IMR-90 (cell line): ENCODE results near the gene CCL23. TPM values are rescaled to one million over a fixed set of nuclear protein-coding genes. Genes with fewer than 3 reads are reported as not detected.

Source experiments
- ATAC-seq: fragments of 200-7000 bp; cut with Tn5 transposase; 2 replicates; pipeline ENCODE4 v1.9.1; 2020; ENCODE audit warnings: low read depth, mild to moderate bottlenecking, moderate library complexity
- BruUV-seq: library from RNA; stranded (reverse); fragments of 400-500 nt; replicated peaks from 2 replicates; lab custom pipeline; 2021; lab: Mats Ljungman, UMichigan
- CTCF ChIA-PET: fragments of 300-600 bp; formaldehyde crosslinking; extraction: SDS; loops from one replicate; lab custom pipeline; 2021; ENCODE audit warnings: antibody characterized with exemption; lab: Yijun Ruan, JAX
- POLR2A ChIA-PET: fragments of 300-600 bp; sonication (Branson Sonifier 250); formaldehyde crosslinking; loops from one replicate; lab custom pipeline; 2022; ENCODE audit warnings: antibody characterized with exemption; ENCODE audit not compliant: unreplicated experiment; lab: Charles Lee
- DNase-seq: peaks from one replicate; pipeline ENCODE4 v3.0.0; 2013
- H2AFZ ChIP-seq: replicated peaks from 2 replicates; pipeline ENCODE3; 2013; ENCODE audit warnings: low read length, mild to moderate bottlenecking; ENCODE audit not compliant: poor library complexity
- H2AK5ac ChIP-seq: 2 replicates; pipeline ENCODE4 v1.6.1; 2013; ENCODE audit warnings: low read depth, low read length, inconsistent platforms
- H2AK9ac ChIP-seq: replicated peaks from 2 replicates; pipeline ENCODE3; 2013; ENCODE audit warnings: mild to moderate bottlenecking, low read depth, low read length, moderate library complexity; ENCODE audit not compliant: poor library complexity
- H2BK120ac ChIP-seq: 2 replicates; pipeline ENCODE4 v1.6.1; 2013; ENCODE audit warnings: low read depth, low read length, inconsistent platforms
- H2BK15ac ChIP-seq: 3 replicates; pipeline ENCODE4 v1.6.1; 2013; ENCODE audit warnings: low read depth, low read length, inconsistent platforms
- H2BK20ac ChIP-seq: 2 replicates; pipeline ENCODE4 v1.6.1; 2013; ENCODE audit warnings: low read depth, mild to moderate bottlenecking, inconsistent platforms, low read length, moderate library complexity
- H2BK5ac ChIP-seq: 2 replicates; pipeline ENCODE4 v1.6.1; 2013; ENCODE audit warnings: mild to moderate bottlenecking, low read depth, low read length, inconsistent platforms; ENCODE audit not compliant: poor library complexity, severe bottlenecking
- H3K14ac ChIP-seq: replicated peaks from 2 replicates; pipeline ENCODE4 v1.6.1; 2013; ENCODE audit warnings: low read depth, low read length, inconsistent platforms
- H3K18ac ChIP-seq: 2 replicates; pipeline ENCODE4 v1.6.1; 2013; ENCODE audit warnings: low read depth, low read length, control low read depth
- H3K23ac ChIP-seq: 2 replicates; pipeline ENCODE4 v1.6.1; 2013; ENCODE audit warnings: low read depth, low read length, inconsistent platforms
- H3K27ac ChIP-seq: 2 replicates; pipeline ENCODE4 v1.5.1; 2013; ENCODE audit warnings: mild to moderate bottlenecking, control low read depth, low read length; ENCODE audit not compliant: insufficient read depth
- H3K27me3 ChIP-seq: 2 replicates; pipeline ENCODE4 v1.6.1; 2013; ENCODE audit warnings: low read length; ENCODE audit not compliant: control insufficient read depth, insufficient read depth
- H3K36me3 ChIP-seq: 2 replicates; pipeline ENCODE4 v1.6.1; 2013; ENCODE audit warnings: low read length, mixed read lengths; ENCODE audit not compliant: control insufficient read depth, insufficient read depth
- H3K4ac ChIP-seq: 2 replicates; pipeline ENCODE4 v1.6.1; 2013; ENCODE audit warnings: low read depth, low read length, inconsistent platforms
- H3K4me1 ChIP-seq: 2 replicates; pipeline ENCODE4 v1.6.1; 2013; ENCODE audit warnings: low read length, mixed read lengths; ENCODE audit not compliant: control insufficient read depth, insufficient read depth
- H3K4me2 ChIP-seq: 2 replicates; pipeline ENCODE4 v1.6.1; 2013; ENCODE audit warnings: low read depth, mild to moderate bottlenecking, control low read depth, low read length, moderate library complexity
- H3K4me3 ChIP-seq: 2 replicates; pipeline ENCODE4 v1.5.1; 2013; ENCODE audit warnings: low read depth, mild to moderate bottlenecking, control low read depth, low read length, moderate library complexity; ENCODE audit not compliant: insufficient read depth
- H3K56ac ChIP-seq: 2 replicates; pipeline ENCODE4 v1.6.1; 2013; ENCODE audit warnings: low read length, inconsistent platforms; ENCODE audit not compliant: insufficient read depth; ENCODE audit errors: extremely low read depth
- H3K79me1 ChIP-seq, 2 experiments: 2 replicates each; pipeline ENCODE4 v1.6.1; 2013; ENCODE audit warnings: low read length in 2 of 2, inconsistent platforms in 1 of 2, low read depth in 1 of 2
- H3K9ac ChIP-seq: 2 replicates; pipeline ENCODE4 v1.6.1; 2013; ENCODE audit warnings: low read depth, low read length, control low read depth
- H3K9me1 ChIP-seq: 2 replicates; pipeline ENCODE4 v1.6.1; 2013; ENCODE audit warnings: low read length, inconsistent platforms; ENCODE audit not compliant: insufficient read depth
- H3K9me3 ChIP-seq: 2 replicates; pipeline ENCODE4 v1.6.1; 2013; ENCODE audit warnings: low read length; ENCODE audit not compliant: control insufficient read depth, insufficient read depth
- H4K20me1 ChIP-seq: 2 replicates; pipeline ENCODE4 v1.6.1; 2013; ENCODE audit warnings: low read length, inconsistent platforms; ENCODE audit not compliant: insufficient read depth
- H4K5ac ChIP-seq: 2 replicates; pipeline ENCODE4 v1.6.1; 2013; ENCODE audit warnings: mild to moderate bottlenecking, low read depth, low read length, control low read depth
- H4K8ac ChIP-seq, 2 experiments: 2 replicates each; pipeline ENCODE4 v1.6.1; 2013; ENCODE audit warnings: low read depth in 2 of 2, low read length in 2 of 2, control low read depth in 1 of 2, inconsistent platforms in 1 of 2
- H4K91ac ChIP-seq: 2 replicates; pipeline ENCODE4 v1.6.1; 2013; ENCODE audit warnings: low read depth, low read length, inconsistent platforms; ENCODE audit not compliant: insufficient read depth
- BHLHE40 ChIP-seq: fragments of 150-350 bp; IDR thresholded peaks from 2 replicates; pipeline ENCODE4 v1.6.1; 2016; ENCODE audit warnings: mild to moderate bottlenecking, low read depth, low read length
- CEBPB ChIP-seq: IDR thresholded peaks from 2 replicates; pipeline ENCODE4 v1.6.1; 2012; ENCODE audit warnings: low read depth, low read length, improper control_type of control experiment
- CHD1 ChIP-seq: IDR thresholded peaks from 2 replicates; pipeline ENCODE4 v1.6.1; 2012; ENCODE audit warnings: low read depth, low read length, improper control_type of control experiment
- FOS ChIP-seq: fragments of 150-350 bp; IDR thresholded peaks from 2 replicates; pipeline ENCODE4 v1.6.1; 2016; ENCODE audit warnings: low read depth, low read length
- MAFK ChIP-seq: IDR thresholded peaks from 2 replicates; pipeline ENCODE4 v1.6.1; 2012; ENCODE audit warnings: low read depth, low read length, improper control_type of control experiment
- MAZ ChIP-seq: IDR thresholded peaks from 2 replicates; pipeline ENCODE4 v1.6.1; 2012; ENCODE audit warnings: low read depth, mild to moderate bottlenecking, low read length, improper control_type of control experiment, moderate library complexity, borderline replicate concordance
- MXI1 ChIP-seq: IDR thresholded peaks from 2 replicates; pipeline ENCODE4 v1.6.1; 2012; ENCODE audit warnings: low read depth, mild to moderate bottlenecking, low read length, moderate library complexity, borderline replicate concordance
- NFE2L2 ChIP-seq: fragments of 150-350 bp; IDR thresholded peaks from 2 replicates; pipeline ENCODE4 v1.6.1; 2016; ENCODE audit warnings: low read depth, mild to moderate bottlenecking, low read length
- POLR2A ChIP-seq: IDR thresholded peaks from 2 replicates; pipeline ENCODE4 v1.6.1; 2012; ENCODE audit warnings: mild to moderate bottlenecking, low read depth, low read length
- RAD21 ChIP-seq: IDR thresholded peaks from 2 replicates; pipeline ENCODE4 v1.6.1; 2012; ENCODE audit warnings: low read length, improper control_type of control experiment
- RCOR1 ChIP-seq: IDR thresholded peaks from 2 replicates; pipeline ENCODE4 v1.6.1; 2012; ENCODE audit warnings: mild to moderate bottlenecking, low read length, improper control_type of control experiment; ENCODE audit not compliant: insufficient replicate concordance
- RFX5 ChIP-seq: IDR thresholded peaks from 2 replicates; pipeline ENCODE4 v1.8.0; 2012; ENCODE audit warnings: low read depth, mild to moderate bottlenecking, low read length, moderate library complexity
- SMC3 ChIP-seq: fragments of 150-350 bp; IDR thresholded peaks from 2 replicates; pipeline ENCODE4 v1.6.1; 2016; ENCODE audit warnings: low read depth, mild to moderate bottlenecking, antibody characterized with exemption, low read length, moderate library complexity
- WGBS, 2 experiments: methylation state at CpG; one replicate each; pipeline versions ENCODE4 v1.1.5 to v1.1.7; 2013; ENCODE audit warnings: missing lambda C conversion rate in 2 of 2; ENCODE audit not compliant: insufficient read length in 1 of 2; ENCODE audit errors: extremely low coverage in 2 of 2; 5-methylcytosine and 5-hydroxymethylcytosine counted together
- dilution Hi-C: fragments of 300-500 bp; cut with HindIII; formaldehyde crosslinking; loops from one replicate; pipeline ENCODE4 v1.14.3; 2018; ENCODE audit warnings: low sequenced_read_pairs; ENCODE audit not compliant: unreplicated experiment
- in situ Hi-C: fragments of 300-500 bp; cut with MboI; formaldehyde crosslinking; loops from 3 replicates; pipeline ENCODE4 v1.14.3; 2019; ENCODE audit warnings: low sequenced_read_pairs, inconsistent platforms, mixed read lengths
- intact Hi-C: fragments of 100-400 bp; cut with micrococcal nuclease; formaldehyde crosslinking; loops from 2 replicates; pipeline ENCODE4 v1.10.0; 2022
- polyA plus RNA-seq, 3 experiments: library from polyadenylated mRNA; depleted of rRNA; stranded (reverse); fragments of >200 nt; gene quantifications; 2 replicates each; pipeline ENCODE4 v1.2.3, GENCODE V29; 2012; ENCODE audit warnings: low replicate concordance in 1 of 3
- total RNA-seq: library from RNA; depleted of rRNA; stranded (reverse); fragments of >200 nt; gene quantifications from 2 replicates; pipeline ENCODE4 v1.2.3, GENCODE V29; 2012
- TF ChIP-seq, protein P1 (sequence below): conservative IDR thresholded peaks from 2 replicates; pipeline ENCODE4 v1.5.1; 2012; ENCODE audit warnings: mild to moderate bottlenecking, low read depth, low read length, improper control_type of control experiment
- TF ChIP-seq, protein P2 (sequence below): fragments of 150-350 bp; IDR thresholded peaks from 2 replicates; pipeline ENCODE4 v1.6.1; 2017; ENCODE audit warnings: mild to moderate bottlenecking, antibody characterized with exemption, low read length, low read depth
- TF ChIP-seq, protein P3 (sequence below): fragments of 150-350 bp; IDR thresholded peaks from 2 replicates; pipeline ENCODE4 v1.6.1; 2016; ENCODE audit warnings: low read depth, mild to moderate bottlenecking, low read length, moderate library complexity, borderline replicate concordance

The CCL23 gene
- total and polyA plus RNA-seq, 2 of the 4 experiments (the other 2 are of a cell fraction), result not detected

DNA sequence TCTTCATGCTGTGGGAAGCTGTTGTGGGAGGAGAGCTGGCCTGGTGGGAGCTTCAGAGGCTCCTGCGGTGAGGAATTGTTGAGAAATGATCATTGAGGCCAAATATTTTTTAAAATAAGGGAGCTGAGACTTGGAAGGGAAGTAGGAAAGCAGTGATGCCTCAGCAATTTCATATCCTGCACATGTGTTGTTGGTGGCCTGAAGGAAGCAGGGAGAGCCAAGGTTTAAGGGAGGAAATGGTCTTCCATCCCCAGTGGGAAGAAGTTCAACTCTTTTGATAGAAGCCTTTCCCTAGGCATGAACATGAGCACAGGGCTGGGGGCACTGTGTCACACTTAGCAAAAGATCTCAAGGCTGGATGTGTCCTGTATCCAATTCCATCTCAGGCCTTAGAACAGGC, 31.1 kb downstream of the CCL23 start, which contains the start of gene CCL14:
TSS of gene CCL14 (minus strand) at position 87 of the 400 bp plus-strand sequence. CDS start at position 7, 80 bp downstream.
- 43% methylated on average over 1 of the region's 1 CpG; no CpG with 5 or more reads in 1 of the 2 experiments for WGBS, 2 experiments
- H3K56ac ChIP-seq, result no peak within 1 kb of the TSS
- in situ Hi-C loops, result no loop called here
- H2BK5ac ChIP-seq, result no peak within 1 kb of the TSS
- H4K8ac ChIP-seq, result no peak within 1 kb of the TSS
- BruUV-seq, result no TSS peak
- DNase-seq, result no peak
- ChIA-PET POLR2A (no interaction called here), CTCF (no interaction called here)
- no peak within 1 kb of the TSS for H2AFZ ChIP-seq
- no peak within 1 kb of the TSS for H3K4me3 ChIP-seq
- H3K79me1 ChIP-seq, result no peaks in the 10 kb centered on the region
- no peaks in the 10 kb centered on the region for H3K9me1 ChIP-seq
- no peaks in the 10 kb centered on the region; the same call in 1 of the 2 replicates for H3K27me3 ChIP-seq
- no peak within 1 kb of the TSS for H3K27ac ChIP-seq
- H3K23ac ChIP-seq, result no peak within 1 kb of the TSS
- no peak within 1 kb of the TSS for H2AK9ac ChIP-seq
- H3K4me1 ChIP-seq, result no peaks in the 10 kb centered on the region
- no peak within 1 kb of the TSS for H2BK15ac ChIP-seq
- H3K18ac ChIP-seq, result no peak within 1 kb of the TSS
- H4K20me1 ChIP-seq, result no peaks in the 10 kb centered on the region
- no peak within 1 kb of the TSS for H2AK5ac ChIP-seq
- no peak within 1 kb of the TSS for H3K4ac ChIP-seq
- H3K14ac ChIP-seq, result no peak within 1 kb of the TSS
- dilution Hi-C loops, result no loop called here
- no peak within 1 kb of the TSS for H3K4me2 ChIP-seq
- H4K5ac ChIP-seq, result no peak within 1 kb of the TSS
- no peak within 1 kb of the TSS for H4K91ac ChIP-seq
- H2BK20ac ChIP-seq, result no peak within 1 kb of the TSS
- no peaks in the 10 kb centered on the region for H3K9me3 ChIP-seq
- intact Hi-C loops, result no loop called here
- no peak within 1 kb of the TSS for H3K9ac ChIP-seq
- no peaks in the 10 kb centered on the region for H3K36me3 ChIP-seq
- no peak for TF ChIP-seq POLR2A
- TF ChIP-seq MXI1, result no peak
- TF ChIP-seq, protein P1, sequence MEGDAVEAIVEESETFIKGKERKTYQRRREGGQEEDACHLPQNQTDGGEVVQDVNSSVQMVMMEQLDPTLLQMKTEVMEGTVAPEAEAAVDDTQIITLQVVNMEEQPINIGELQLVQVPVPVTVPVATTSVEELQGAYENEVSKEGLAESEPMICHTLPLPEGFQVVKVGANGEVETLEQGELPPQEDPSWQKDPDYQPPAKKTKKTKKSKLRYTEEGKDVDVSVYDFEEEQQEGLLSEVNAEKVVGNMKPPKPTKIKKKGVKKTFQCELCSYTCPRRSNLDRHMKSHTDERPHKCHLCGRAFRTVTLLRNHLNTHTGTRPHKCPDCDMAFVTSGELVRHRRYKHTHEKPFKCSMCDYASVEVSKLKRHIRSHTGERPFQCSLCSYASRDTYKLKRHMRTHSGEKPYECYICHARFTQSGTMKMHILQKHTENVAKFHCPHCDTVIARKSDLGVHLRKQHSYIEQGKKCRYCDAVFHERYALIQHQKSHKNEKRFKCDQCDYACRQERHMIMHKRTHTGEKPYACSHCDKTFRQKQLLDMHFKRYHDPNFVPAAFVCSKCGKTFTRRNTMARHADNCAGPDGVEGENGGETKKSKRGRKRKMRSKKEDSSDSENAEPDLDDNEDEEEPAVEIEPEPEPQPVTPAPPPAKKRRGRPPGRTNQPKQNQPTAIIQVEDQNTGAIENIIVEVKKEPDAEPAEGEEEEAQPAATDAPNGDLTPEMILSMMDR, result no peak
- no peak for TF ChIP-seq RCOR1
- TF ChIP-seq SMC3, result no peak
- TF ChIP-seq RFX5, result no peak
- TF ChIP-seq FOS, result no peak
- TF ChIP-seq BHLHE40, result no peak
- no peak for TF ChIP-seq MAZ
- TF ChIP-seq CHD1, result no peak
- no peak for TF ChIP-seq CEBPB
- no peak for TF ChIP-seq RAD21
- TF ChIP-seq MAFK, result no peak
- TF ChIP-seq NFE2L2, result no peak
- TF ChIP-seq, protein P2, sequence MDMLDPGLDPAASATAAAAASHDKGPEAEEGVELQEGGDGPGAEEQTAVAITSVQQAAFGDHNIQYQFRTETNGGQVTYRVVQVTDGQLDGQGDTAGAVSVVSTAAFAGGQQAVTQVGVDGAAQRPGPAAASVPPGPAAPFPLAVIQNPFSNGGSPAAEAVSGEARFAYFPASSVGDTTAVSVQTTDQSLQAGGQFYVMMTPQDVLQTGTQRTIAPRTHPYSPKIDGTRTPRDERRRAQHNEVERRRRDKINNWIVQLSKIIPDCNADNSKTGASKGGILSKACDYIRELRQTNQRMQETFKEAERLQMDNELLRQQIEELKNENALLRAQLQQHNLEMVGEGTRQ, result no peak
- TF ChIP-seq, protein P3, sequence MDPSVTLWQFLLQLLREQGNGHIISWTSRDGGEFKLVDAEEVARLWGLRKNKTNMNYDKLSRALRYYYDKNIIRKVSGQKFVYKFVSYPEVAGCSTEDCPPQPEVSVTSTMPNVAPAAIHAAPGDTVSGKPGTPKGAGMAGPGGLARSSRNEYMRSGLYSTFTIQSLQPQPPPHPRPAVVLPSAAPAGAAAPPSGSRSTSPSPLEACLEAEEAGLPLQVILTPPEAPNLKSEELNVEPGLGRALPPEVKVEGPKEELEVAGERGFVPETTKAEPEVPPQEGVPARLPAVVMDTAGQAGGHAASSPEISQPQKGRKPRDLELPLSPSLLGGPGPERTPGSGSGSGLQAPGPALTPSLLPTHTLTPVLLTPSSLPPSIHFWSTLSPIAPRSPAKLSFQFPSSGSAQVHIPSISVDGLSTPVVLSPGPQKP, result no peak
- ATAC-seq, result no peak
- no peak within 1 kb of the TSS for H2BK120ac ChIP-seq
